Measurements from ENCODE around the gene TTC39C.

The TTC39C gene

DNA sequence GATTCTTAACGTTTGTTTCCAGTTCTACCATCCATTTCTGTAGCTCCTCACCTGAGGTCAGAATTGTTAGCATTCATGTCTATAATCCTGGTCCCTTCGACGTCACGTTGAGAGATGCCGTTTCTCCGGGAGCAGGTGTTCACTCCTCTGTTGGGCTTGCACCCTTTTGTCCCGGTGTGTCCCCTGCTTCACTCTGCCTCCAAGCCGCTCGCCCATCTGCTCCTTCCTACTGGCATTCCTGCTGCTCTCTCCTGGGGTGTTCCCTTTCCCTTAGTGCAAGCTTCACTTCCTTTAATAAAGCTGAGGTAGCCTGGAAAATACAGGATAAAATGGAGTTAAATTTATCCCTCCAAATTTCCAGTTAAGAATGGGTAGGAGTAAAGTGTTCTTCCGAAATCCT lies 62.4 kb downstream of the TTC39C start:
- H3K9me3 ChIP-seq (ENCODE audit: control insufficient read depth, low read length): no peaks in the 10 kb centered on the region
- H3K36me3 ChIP-seq (ENCODE audit: control insufficient read depth, insufficient read depth, low read length, severe bottlenecking): peaks cover 38% of the 10 kb centered on the region
- peaks cover 18% of the 10 kb centered on the region for H3K4me1 ChIP-seq (ENCODE audit: control insufficient read depth, insufficient read depth, low read length)
- no peaks in the 10 kb centered on the region for H3K27me3 ChIP-seq (replicated peaks; ENCODE audit: control insufficient read depth, insufficient read depth, low read length)
- H3K9ac ChIP-seq (ENCODE audit: low read length): peak overlapping the region; percentile 43
- H3K4me3 ChIP-seq (ENCODE audit: low read length): peak overlapping the region; percentile 2
- DNase-seq (ENCODE audit: low read depth): no peak

DNA sequence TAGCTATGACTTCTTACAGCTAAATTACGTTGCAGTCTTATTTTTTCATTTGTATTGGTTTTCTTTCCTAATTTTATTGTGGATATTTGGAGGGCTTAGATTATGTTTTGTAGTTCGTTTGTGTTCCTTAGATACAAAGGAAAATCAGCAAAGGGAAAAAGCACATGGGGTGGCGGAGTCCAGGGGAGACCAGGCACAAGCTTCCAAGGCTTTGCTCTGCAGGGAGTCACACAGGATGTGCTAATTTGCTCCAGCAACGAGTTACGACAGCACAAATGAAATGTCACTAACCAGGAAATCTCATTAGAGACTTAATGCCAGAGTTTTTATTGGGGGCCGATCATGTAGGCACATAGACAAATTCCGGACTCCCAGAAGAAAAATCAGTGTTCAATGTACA lies 63.8 kb downstream of the TTC39C start:
- Histone ChIP-seq H3K4me3 (ENCODE audit: low read length) (no peak overlapping the region), H3K4me1 (ENCODE audit: control insufficient read depth, insufficient read depth, low read length) (peaks cover 18% of the 10 kb centered on the region), H3K36me3 (ENCODE audit: control insufficient read depth, insufficient read depth, low read length, severe bottlenecking) (peaks cover 37% of the 10 kb centered on the region), H3K9ac (ENCODE audit: low read length) (no peak overlapping the region), H3K27me3 (replicated peaks; ENCODE audit: control insufficient read depth, insufficient read depth, low read length) (no peaks in the 10 kb centered on the region), H3K9me3 (ENCODE audit: control insufficient read depth, low read length) (no peaks in the 10 kb centered on the region)
- no peak for DNase-seq (ENCODE audit: low read depth)

DNA sequence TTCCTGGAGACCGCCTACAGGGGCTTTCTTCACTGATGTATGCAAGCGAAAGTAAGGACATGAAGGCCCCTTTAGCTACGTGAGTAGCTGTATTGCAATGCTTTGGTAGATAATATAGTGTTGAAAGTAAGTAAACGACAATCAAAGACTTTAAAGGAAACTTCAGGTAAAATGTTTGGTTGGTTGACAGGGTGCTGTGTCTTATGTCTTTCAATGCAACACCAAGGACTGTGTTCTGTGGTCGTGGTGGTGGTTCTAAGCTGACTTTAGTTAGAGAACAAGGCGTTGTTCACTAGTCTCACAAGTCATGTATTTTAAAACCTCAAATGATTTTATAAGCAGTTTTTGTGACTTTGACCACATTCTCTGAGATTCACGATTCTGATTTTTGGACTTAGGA lies 66.3 kb downstream of the TTC39C start:
- H3K4me3 ChIP-seq (ENCODE audit: low read length): no peak overlapping the region
- H3K9ac ChIP-seq (ENCODE audit: low read length): no peak overlapping the region
- H3K4me1 ChIP-seq (ENCODE audit: control insufficient read depth, insufficient read depth, low read length): peaks cover 12% of the 10 kb centered on the region
- no peaks in the 10 kb centered on the region for H3K27me3 ChIP-seq (replicated peaks; ENCODE audit: control insufficient read depth, insufficient read depth, low read length)
- no peaks in the 10 kb centered on the region for H3K9me3 ChIP-seq (ENCODE audit: control insufficient read depth, low read length)
- peaks cover 42% of the 10 kb centered on the region for H3K36me3 ChIP-seq (ENCODE audit: control insufficient read depth, insufficient read depth, low read length, severe bottlenecking)
- no peak for DNase-seq (ENCODE audit: low read depth)

DNA sequence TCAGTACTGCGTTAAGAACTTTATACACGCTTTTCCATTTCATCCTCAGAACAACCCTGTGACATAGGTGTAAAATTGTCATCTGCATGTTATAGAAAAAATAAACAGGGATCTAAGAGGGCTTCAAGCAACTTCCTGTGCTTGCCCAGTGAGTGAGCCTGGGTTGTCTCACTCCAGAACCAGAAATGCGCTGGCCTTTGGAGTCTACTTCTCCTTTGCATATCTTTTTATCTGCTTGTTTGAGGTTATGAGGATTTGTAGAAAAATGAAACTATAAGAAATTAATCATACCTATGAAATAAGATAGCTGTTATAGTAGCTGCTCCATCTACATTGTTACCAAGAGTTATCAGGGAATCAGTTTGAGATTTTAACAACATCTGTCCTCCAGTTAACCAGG lies 69.0 kb downstream of the TTC39C start:
- Histone ChIP-seq H3K4me3 (ENCODE audit: low read length) (no peak overlapping the region), H3K9ac (ENCODE audit: low read length) (no peak overlapping the region), H3K4me1 (ENCODE audit: control insufficient read depth, insufficient read depth, low read length) (no peaks in the 10 kb centered on the region), H3K27me3 (replicated peaks; ENCODE audit: control insufficient read depth, insufficient read depth, low read length) (no peaks in the 10 kb centered on the region), H3K36me3 (ENCODE audit: control insufficient read depth, insufficient read depth, low read length, severe bottlenecking) (peaks cover 58% of the 10 kb centered on the region), H3K9me3 (ENCODE audit: control insufficient read depth, low read length) (no peaks in the 10 kb centered on the region)
- DNase-seq (ENCODE audit: low read depth): no peak

DNA sequence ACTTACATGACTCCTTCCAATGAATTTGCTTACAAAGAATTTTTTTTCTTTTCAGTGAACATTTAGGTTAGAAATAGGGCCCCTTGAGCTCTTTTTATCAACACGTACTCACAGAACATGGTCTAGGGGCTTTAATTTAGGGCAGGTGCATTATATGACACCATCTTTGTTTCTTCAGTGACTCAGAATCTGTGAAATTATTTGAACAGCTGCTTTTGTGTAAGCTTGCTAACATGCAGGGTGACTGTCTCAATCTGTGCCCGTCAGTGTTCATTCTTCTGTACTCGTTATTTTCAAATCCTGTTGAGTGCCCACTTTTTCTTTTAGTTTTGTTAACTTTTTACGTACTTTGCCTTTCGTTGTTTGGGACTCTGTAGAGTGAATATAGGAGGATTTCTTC lies 71.5 kb downstream of the TTC39C start:
- H3K4me1 ChIP-seq (ENCODE audit: control insufficient read depth, insufficient read depth, low read length): peaks cover 16% of the 10 kb centered on the region
- H3K4me3 ChIP-seq (ENCODE audit: low read length): no peak overlapping the region
- H3K9ac ChIP-seq (ENCODE audit: low read length): no peak overlapping the region
- peaks cover 54% of the 10 kb centered on the region for H3K36me3 ChIP-seq (ENCODE audit: control insufficient read depth, insufficient read depth, low read length, severe bottlenecking)
- no peaks in the 10 kb centered on the region for H3K27me3 ChIP-seq (replicated peaks; ENCODE audit: control insufficient read depth, insufficient read depth, low read length)
- no peak for DNase-seq (ENCODE audit: low read depth)
- H3K9me3 ChIP-seq (ENCODE audit: control insufficient read depth, low read length): no peaks in the 10 kb centered on the region

DNA sequence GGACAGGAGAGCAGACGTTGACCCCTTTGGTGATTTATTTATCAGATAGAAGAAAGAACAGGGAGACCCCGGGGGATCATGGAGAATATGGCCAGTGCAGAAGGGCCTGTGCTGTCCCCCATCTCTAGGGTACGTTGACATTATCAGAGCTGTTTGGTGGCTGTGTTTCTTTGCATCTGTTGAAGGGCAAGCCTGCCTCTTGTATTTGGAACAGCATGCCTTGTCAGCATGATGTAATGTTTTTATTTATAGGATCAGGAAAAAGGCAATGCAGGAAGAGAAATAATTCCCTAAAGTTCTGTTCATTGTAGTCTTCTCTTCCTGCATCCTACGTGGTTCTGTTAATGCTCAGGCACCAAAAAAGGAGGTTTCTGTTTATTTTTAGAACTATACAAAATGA lies 74.5 kb downstream of the TTC39C start:
- peak; percentile 19 for DNase-seq (ENCODE audit: low read depth)
- H3K4me1 ChIP-seq (ENCODE audit: control insufficient read depth, insufficient read depth, low read length): peaks cover 16% of the 10 kb centered on the region
- H3K9ac ChIP-seq (ENCODE audit: low read length): no peak overlapping the region
- no peaks in the 10 kb centered on the region for H3K9me3 ChIP-seq (ENCODE audit: control insufficient read depth, low read length)
- no peaks in the 10 kb centered on the region for H3K27me3 ChIP-seq (replicated peaks; ENCODE audit: control insufficient read depth, insufficient read depth, low read length)
- no peak overlapping the region for H3K4me3 ChIP-seq (ENCODE audit: low read length)
- peaks cover 55% of the 10 kb centered on the region for H3K36me3 ChIP-seq (ENCODE audit: control insufficient read depth, insufficient read depth, low read length, severe bottlenecking)

DNA sequence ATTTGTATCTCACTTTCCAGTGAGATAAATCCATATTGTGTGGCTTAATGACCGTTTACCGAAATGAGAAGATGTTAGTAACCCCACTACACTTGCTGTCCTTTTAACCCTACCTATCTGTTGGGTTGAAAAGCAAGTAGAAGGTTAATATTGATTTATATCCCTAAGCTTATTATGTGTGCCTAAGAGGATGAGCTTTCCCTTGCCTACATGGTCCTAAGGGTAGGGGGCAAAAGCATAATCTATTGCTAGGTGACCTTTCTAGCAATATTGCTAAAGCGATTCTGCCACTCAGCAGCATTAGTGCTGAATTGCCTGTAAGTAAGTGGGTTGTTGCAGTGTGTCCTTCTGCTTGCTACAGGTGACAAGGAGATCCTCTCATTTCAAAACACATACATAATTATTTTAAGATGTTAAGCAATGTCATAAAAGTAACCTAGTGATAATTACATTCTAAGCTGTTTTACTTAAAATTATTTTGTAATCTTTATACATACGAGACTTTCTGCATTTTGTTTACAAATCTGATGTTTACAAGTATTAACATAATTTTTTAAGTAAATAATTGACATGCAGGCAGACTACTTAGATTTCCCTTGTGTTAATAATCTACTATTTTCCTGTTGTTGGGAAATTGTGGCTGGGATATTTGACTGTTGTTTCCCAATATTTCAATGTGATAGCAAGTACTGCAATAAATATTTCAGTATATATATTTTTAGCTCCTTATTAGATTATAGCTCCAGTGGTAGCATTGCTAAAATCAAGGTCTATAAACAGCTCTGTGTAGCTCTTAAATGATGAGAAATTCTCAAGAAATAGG lies 75.2 kb downstream of the TTC39C start:
- DNase-seq (ENCODE audit: low read depth): no peak
- Histone ChIP-seq H3K4me1 (ENCODE audit: control insufficient read depth, insufficient read depth, low read length) (peaks cover 21% of the 10 kb centered on the region), H3K36me3 (ENCODE audit: control insufficient read depth, insufficient read depth, low read length, severe bottlenecking) (peaks cover 56% of the 10 kb centered on the region), H3K9me3 (ENCODE audit: control insufficient read depth, low read length) (no peaks in the 10 kb centered on the region), H3K4me3 (ENCODE audit: low read length) (no peak overlapping the region), H3K9ac (ENCODE audit: low read length) (no peak overlapping the region), H3K27me3 (replicated peaks; ENCODE audit: control insufficient read depth, insufficient read depth, low read length) (no peaks in the 10 kb centered on the region)

DNA sequence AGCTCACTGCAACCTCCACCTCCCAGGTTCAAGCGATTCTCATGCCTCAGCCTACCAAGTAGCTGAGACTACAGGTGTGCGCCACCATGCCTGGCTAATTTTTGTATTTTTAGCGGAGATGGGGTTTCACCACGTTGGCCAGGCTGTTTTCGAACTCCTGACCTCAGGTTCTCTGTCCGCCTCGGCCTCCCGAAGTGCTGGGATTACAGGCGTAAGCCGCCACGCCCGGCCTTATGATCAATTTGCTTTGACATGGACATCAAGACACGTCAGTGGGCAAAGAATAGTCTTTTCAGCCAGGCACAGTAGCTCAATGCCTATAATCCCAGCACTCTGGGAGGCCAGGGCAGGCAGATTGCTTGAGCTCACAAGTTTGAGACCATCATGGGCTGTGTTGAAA lies 76.3 kb downstream of the TTC39C start:
- no peaks in the 10 kb centered on the region for H3K9me3 ChIP-seq (ENCODE audit: control insufficient read depth, low read length)

DNA sequence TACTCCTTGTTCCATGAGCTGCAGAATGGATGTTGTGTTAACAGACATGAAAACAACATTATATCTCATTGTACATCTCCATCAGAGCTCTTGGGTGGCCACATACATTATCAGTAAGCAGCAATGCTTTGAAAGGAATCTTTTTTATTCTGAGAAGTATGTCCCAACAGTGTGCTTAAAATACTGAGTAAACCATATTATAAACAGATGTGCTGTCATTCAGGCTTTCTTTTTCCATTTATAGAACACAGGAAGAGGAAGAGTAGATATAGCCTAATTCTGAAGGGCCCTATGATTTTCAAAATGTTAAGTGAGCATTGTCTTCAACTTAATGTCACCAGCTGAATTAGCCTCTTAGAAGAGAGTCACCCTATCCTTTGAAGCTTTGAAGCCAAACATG lies 80.0 kb downstream of the TTC39C start:
- no peak overlapping the region for H3K4me3 ChIP-seq (ENCODE audit: low read length)
- H3K9me3 ChIP-seq (ENCODE audit: control insufficient read depth, low read length): peaks cover 12% of the 10 kb centered on the region
- peaks cover 25% of the 10 kb centered on the region for H3K4me1 ChIP-seq (ENCODE audit: control insufficient read depth, insufficient read depth, low read length)
- H3K27me3 ChIP-seq (replicated peaks; ENCODE audit: control insufficient read depth, insufficient read depth, low read length): no peaks in the 10 kb centered on the region
- peak; percentile 64 for DNase-seq (ENCODE audit: low read depth)
- H3K9ac ChIP-seq (ENCODE audit: low read length): no peak overlapping the region
- H3K36me3 ChIP-seq (ENCODE audit: control insufficient read depth, insufficient read depth, low read length, severe bottlenecking): peaks cover 41% of the 10 kb centered on the region

More for the DNA sequence above, 76.3 kb downstream of the TTC39C start:
- peaks cover 33% of the 10 kb centered on the region for H3K4me1 ChIP-seq (ENCODE audit: control insufficient read depth, insufficient read depth, low read length)
- peaks cover 49% of the 10 kb centered on the region for H3K36me3 ChIP-seq (ENCODE audit: control insufficient read depth, insufficient read depth, low read length, severe bottlenecking)
- no peak for DNase-seq (ENCODE audit: low read depth)
- H3K9ac ChIP-seq (ENCODE audit: low read length): no peak overlapping the region
- no peak overlapping the region for H3K4me3 ChIP-seq (ENCODE audit: low read length)
- H3K27me3 ChIP-seq (replicated peaks; ENCODE audit: control insufficient read depth, insufficient read depth, low read length): no peaks in the 10 kb centered on the region

DNA sequence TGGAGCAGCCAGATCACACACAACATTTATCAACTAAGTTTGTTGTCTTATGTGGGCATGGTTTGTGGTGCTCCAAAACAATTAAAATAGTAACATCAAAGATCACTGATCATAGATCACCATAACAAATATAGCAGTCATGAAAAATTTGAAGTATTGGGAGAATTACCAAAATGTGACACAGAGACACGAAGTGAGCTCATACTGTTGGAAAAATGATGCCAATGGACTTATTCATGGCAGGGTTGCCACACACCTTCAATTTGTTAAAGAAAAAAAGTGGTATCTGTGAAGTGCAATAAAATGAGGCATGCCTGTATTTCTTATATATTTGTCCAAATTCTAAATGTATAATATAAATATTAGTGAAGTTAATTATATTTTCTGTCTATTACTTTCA lies 81.4 kb downstream of the TTC39C start:
- H3K27me3 ChIP-seq (replicated peaks; ENCODE audit: control insufficient read depth, insufficient read depth, low read length): no peaks in the 10 kb centered on the region
- H3K4me3 ChIP-seq (ENCODE audit: low read length): no peak overlapping the region
- peaks cover 16% of the 10 kb centered on the region for H3K4me1 ChIP-seq (ENCODE audit: control insufficient read depth, insufficient read depth, low read length)
- H3K9ac ChIP-seq (ENCODE audit: low read length): no peak overlapping the region
- DNase-seq (ENCODE audit: low read depth): peak; percentile 15
- H3K9me3 ChIP-seq (ENCODE audit: control insufficient read depth, low read length): peaks cover 12% of the 10 kb centered on the region
- H3K36me3 ChIP-seq (ENCODE audit: control insufficient read depth, insufficient read depth, low read length, severe bottlenecking): peaks cover 39% of the 10 kb centered on the region

DNA sequence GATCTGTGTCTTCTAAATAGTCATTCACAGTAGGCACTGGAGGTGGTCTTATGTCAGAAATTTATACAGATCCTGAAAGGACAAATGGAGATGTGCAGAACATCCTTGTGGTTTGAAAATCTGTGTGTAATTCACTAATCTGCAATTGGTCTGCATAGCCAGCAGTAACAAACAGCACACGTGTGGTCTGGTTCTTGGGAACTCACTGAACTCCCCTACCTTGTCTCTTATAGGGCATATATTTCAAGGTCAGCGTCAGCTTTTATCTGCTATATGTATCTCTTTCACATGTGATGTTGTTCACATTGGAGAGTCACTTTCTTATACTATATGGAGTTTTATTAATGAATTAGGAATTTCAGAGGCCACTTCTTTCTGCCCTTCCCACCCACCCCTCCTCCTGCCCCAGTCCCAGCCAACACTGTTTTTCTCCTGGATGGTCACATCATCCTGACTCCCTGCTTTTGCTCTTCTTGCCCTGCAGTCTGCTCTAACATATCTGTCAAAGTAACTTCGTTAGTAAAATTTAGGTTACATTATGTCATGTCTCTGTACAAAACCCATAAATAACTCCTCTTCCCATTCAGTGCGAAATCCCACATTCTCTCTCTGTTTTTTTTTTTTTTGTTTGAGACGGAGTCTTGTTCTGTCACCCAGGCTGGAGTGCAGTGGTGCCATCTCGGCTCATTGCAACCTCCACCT lies 88.9 kb downstream of the TTC39C start:
- Histone ChIP-seq H3K27me3 (replicated peaks; ENCODE audit: control insufficient read depth, insufficient read depth, low read length) (no peaks in the 10 kb centered on the region), H3K9ac (ENCODE audit: low read length) (no peak overlapping the region), H3K9me3 (ENCODE audit: control insufficient read depth, low read length) (no peaks in the 10 kb centered on the region), H3K4me3 (ENCODE audit: low read length) (no peak overlapping the region), H3K36me3 (ENCODE audit: control insufficient read depth, insufficient read depth, low read length, severe bottlenecking) (peaks cover 36% of the 10 kb centered on the region), H3K4me1 (ENCODE audit: control insufficient read depth, insufficient read depth, low read length) (peaks cover 5% of the 10 kb centered on the region)
- no peak for DNase-seq (ENCODE audit: low read depth)

Data from adipocyte (in vitro differentiated cells).